A673 (cell line): ENCODE data around the gene GRHPR. TPM values are rescaled to one million over a fixed set of nuclear protein-coding genes. Genes with fewer than 3 reads are reported as not detected.

Experiments used
- Bru-seq: library from RNA; stranded (reverse); fragments of 400-500 nt; gene quantifications from one replicate; lab custom pipeline; 2021; lab: Mats Ljungman, UMichigan
- BruChase-seq, 2 experiments: library from RNA; stranded (reverse); fragments of 400-500 nt; gene quantifications; one replicate each; lab custom pipeline; 2021; lab: Mats Ljungman, UMichigan
- BruUV-seq: library from RNA; stranded (reverse); fragments of 400-500 nt; replicated peaks from 2 replicates; lab custom pipeline; 2021; lab: Mats Ljungman, UMichigan
- CTCF ChIA-PET: fragments of 300-600 bp; sonication (Branson Sonifier 250); formaldehyde crosslinking; loops from one replicate; lab custom pipeline; 2022; ENCODE audit warnings: antibody characterized with exemption; lab: Charles Lee
- POLR2A ChIA-PET: fragments of 300-600 bp; sonication (Branson Sonifier 250); formaldehyde crosslinking; loops from one replicate; lab custom pipeline; 2022; ENCODE audit warnings: antibody characterized with exemption; ENCODE audit not compliant: low non-redundant PET; lab: Charles Lee
- DNase-seq: peaks from one replicate; pipeline ENCODE4 v3.0.0-alpha.2; 2015; ENCODE audit warnings: low spot score
- H3K27ac ChIP-seq: fragments of 200-600 bp; sonication (generic); 2 replicates; pipeline ENCODE4 v1.5.1; 2016; ENCODE audit warnings: mixed run types, low read depth, mild to moderate bottlenecking, mixed read lengths, antibody characterized with exemption, low read length; ENCODE audit not compliant: poor library complexity, severe bottlenecking
- H3K27me3 ChIP-seq: fragments of 200-600 bp; sonication (generic); replicated peaks from 2 replicates; pipeline ENCODE4 v1.6.1; 2017; ENCODE audit warnings: mixed run types, low read depth, mild to moderate bottlenecking, mixed read lengths, antibody characterized with exemption, low read length; ENCODE audit not compliant: insufficient read depth, poor library complexity
- H3K36me3 ChIP-seq: fragments of 200-600 bp; sonication (generic); 2 replicates; pipeline ENCODE4 v1.6.1; 2016; ENCODE audit warnings: mixed run types, mild to moderate bottlenecking, mixed read lengths, antibody characterized with exemption, low read length; ENCODE audit not compliant: insufficient read depth, poor library complexity, severe bottlenecking
- H3K4me1 ChIP-seq: fragments of 200-600 bp; sonication (generic); 2 replicates; pipeline ENCODE4 v1.6.1; 2017; ENCODE audit warnings: mixed run types, mild to moderate bottlenecking, mixed read lengths, antibody characterized with exemption, low read length; ENCODE audit not compliant: insufficient read depth, poor library complexity, severe bottlenecking
- H3K4me3 ChIP-seq: fragments of 200-600 bp; sonication (generic); 2 replicates; pipeline ENCODE4 v1.5.1; 2016; ENCODE audit warnings: low read depth, mixed run types, mild to moderate bottlenecking, mixed read lengths, low read length; ENCODE audit not compliant: poor library complexity, severe bottlenecking
- H3K9me3 ChIP-seq: fragments of 200-600 bp; sonication (generic); 2 replicates; pipeline ENCODE4 v1.6.1; 2016; ENCODE audit warnings: mixed run types, low read depth, mild to moderate bottlenecking, mixed read lengths, antibody characterized with exemption, low read length; ENCODE audit not compliant: poor library complexity, severe bottlenecking
- EZH2 ChIP-seq: fragments of 200-600 bp; sonication (generic); IDR thresholded peaks from 2 replicates; pipeline ENCODE4 v1.6.1; 2017; ENCODE audit warnings: borderline replicate concordance, low read depth, mild to moderate bottlenecking, mixed read lengths, antibody characterized with exemption, low read length; ENCODE audit not compliant: poor library complexity, severe bottlenecking
- intact Hi-C: fragments of 100-400 bp; cut with micrococcal nuclease; formaldehyde crosslinking; loops from one replicate; pipeline ENCODE4 v1.10.0; 2022; ENCODE audit not compliant: unreplicated experiment
- long read RNA-seq: library from polyadenylated mRNA; stranded (forward); transcript quantifications from one replicate; pipeline ENCODE4 v2.0.0, GENCODE V29; 2022
- total RNA-seq: library from RNA; stranded (reverse); gene quantifications from 2 replicates; pipeline ENCODE4 v1.2.3, GENCODE V29; 2021
- TF ChIP-seq, protein P1 (sequence below): fragments of 300-800, 200-600 bp; sonication (generic); conservative IDR thresholded peaks from 2 replicates; pipeline ENCODE4 v1.5.1; 2017; ENCODE audit warnings: low read depth, mild to moderate bottlenecking, antibody characterized with exemption, low read length, moderate library complexity, mixed read lengths

The GRHPR gene
- total RNA-seq (102 and 118 TPM in 2 replicates), Bru-seq, nascent RNA (percentile 80 among the genes with signal in this experiment), BruChase-seq, experiment 1, labeled RNA remaining after a 2-hour chase (percentile 83 among the genes with signal in this experiment), BruChase-seq, experiment 2, labeled RNA remaining after a 6-hour chase (percentile 78 among the genes with signal in this experiment)
- long read RNA-seq, transcript GRHPR-201 (9 exons, 1,280 nt): major isoform, 62 of 194 reads
- long read RNA-seq, transcript GRHPR-203 (9 exons, 1,080 nt): minor isoform, 21 of 194 reads
- long read RNA-seq, partial matches to known transcripts: 6 of 194 reads
- long read RNA-seq, other reads (novel, unspliced or antisense): 101 of 194 reads

DNA sequence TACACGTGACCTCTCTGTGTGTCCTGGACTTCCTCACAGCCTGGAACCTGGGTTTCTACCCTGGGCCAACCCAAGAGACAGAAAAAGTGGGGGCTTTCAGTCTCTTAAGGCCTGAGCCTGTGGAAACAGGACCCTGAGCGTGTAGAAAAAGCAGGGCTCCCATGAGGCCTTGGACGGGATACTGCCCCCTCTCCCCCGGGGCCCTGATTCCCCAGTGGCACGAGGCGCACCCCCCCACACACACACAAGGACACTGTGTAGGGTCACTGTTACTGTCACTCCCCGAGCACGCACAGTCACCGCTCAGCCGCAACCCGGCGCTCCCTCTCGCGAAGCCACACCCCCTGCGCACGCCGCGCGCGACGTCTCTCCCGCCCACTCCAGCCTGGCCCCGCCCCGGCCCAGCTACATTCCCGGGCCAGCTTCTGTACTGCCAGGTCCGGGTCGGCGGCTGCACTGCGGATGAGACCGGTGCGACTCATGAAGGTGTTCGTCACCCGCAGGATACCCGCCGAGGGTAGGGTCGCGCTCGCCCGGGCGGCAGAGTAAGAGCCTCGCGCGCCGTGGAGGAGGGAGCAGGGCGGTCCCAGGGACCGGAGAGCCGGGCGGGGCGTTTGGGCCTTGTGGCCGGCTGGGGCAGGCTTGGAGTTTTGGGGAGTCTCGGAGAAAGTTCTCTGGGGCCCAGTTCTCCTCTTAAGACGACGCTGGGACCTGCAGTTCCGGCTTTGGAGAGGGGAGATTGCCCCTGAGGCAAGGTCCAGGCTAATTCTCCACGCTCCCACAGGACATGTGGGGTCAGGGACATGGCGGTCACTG, at the start of gene GRHPR:
TSS of gene GRHPR (plus strand) at position 408 of the 816 bp plus-strand sequence. CDS start at position 463, 55 bp downstream.
- Histone ChIP-seq H3K36me3 (peaks cover 21% of the 10 kb centered on the region), H3K4me3 (peak within 1 kb of the TSS; percentile 93), H3K27ac (peak within 1 kb of the TSS; percentile 88), H3K4me1 (peaks cover 26% of the 10 kb centered on the region), H3K27me3 (no peaks in the 10 kb centered on the region), H3K9me3 (no peaks in the 10 kb centered on the region)
- no peak for TF ChIP-seq EZH2
- TF ChIP-seq, protein P1, sequence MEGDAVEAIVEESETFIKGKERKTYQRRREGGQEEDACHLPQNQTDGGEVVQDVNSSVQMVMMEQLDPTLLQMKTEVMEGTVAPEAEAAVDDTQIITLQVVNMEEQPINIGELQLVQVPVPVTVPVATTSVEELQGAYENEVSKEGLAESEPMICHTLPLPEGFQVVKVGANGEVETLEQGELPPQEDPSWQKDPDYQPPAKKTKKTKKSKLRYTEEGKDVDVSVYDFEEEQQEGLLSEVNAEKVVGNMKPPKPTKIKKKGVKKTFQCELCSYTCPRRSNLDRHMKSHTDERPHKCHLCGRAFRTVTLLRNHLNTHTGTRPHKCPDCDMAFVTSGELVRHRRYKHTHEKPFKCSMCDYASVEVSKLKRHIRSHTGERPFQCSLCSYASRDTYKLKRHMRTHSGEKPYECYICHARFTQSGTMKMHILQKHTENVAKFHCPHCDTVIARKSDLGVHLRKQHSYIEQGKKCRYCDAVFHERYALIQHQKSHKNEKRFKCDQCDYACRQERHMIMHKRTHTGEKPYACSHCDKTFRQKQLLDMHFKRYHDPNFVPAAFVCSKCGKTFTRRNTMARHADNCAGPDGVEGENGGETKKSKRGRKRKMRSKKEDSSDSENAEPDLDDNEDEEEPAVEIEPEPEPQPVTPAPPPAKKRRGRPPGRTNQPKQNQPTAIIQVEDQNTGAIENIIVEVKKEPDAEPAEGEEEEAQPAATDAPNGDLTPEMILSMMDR: no peak
- BruUV-seq: TSS peak; percentile 74
- ChIA-PET POLR2A (no interaction called here), CTCF (interaction anchor here (0.6 kb wide), 1 partner anchor 44 kb away, joined by 3 read pairs; no protein-coding TSS in a partner anchor)
- DNase-seq: peak; percentile 89
- intact Hi-C loops: no loop called here

DNA sequence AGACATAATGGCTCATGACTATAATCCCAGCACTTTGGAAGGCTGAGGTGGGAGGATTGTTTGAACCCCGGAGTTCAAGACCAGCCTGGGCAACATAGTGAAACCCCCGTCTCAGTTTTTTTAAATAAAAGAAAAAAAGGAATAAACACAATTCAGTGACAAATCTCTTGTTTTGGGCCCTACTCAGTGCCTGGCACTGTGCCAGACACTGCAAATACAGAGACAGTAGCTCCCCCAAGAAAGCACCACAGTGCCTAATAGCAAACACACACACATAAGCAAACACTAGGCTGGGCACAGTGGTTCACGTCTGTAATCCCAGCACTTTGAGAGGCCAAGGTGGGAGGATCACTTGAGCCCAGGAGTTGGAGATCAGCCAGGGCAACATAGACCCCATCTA, 49.7 kb upstream of the GRHPR start:
- Histone ChIP-seq H3K4me3 (no peak overlapping the region), H3K27ac (no peak overlapping the region), H3K4me1 (no peaks in the 10 kb centered on the region), H3K36me3 (no peaks in the 10 kb centered on the region), H3K9me3 (no peaks in the 10 kb centered on the region), H3K27me3 (no peaks in the 10 kb centered on the region)
- DNase-seq: no peak
- POLR2A ChIA-PET: no interaction called here
- TF ChIP-seq, protein P1: no peak
- TF ChIP-seq EZH2: no peak
- BruUV-seq: no TSS peak
- CTCF ChIA-PET: no interaction called here
- intact Hi-C loops: no loop called here

DNA sequence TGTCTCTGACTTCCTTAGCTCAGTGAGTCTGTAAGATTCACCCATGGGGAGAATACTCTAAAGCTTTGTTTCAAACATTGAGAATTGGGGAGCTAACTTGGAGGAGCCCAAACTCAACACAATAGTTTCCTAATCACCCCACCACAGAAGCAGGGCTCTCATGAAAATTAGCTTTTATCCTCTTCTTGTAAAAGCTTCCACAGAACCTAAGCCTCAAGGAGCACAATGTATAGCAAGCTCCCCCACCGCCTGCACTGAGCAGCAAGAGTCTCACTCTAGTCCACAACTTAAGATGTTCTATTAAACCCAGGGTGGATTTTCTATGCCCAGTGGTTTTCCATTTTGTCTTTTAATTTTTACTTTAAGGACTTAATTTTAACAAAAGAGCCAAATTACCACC, 48.9 kb upstream of the GRHPR start:
- BruUV-seq: no TSS peak
- ChIA-PET POLR2A (no interaction called here), CTCF (no interaction called here)
- H3K4me3 ChIP-seq: no peak overlapping the region
- intact Hi-C loops: no loop called here
- H3K27me3 ChIP-seq: no peaks in the 10 kb centered on the region
- H3K27ac ChIP-seq: no peak overlapping the region
- no peak for DNase-seq
- H3K4me1 ChIP-seq: no peaks in the 10 kb centered on the region
- no peaks in the 10 kb centered on the region for H3K36me3 ChIP-seq
- TF ChIP-seq, protein P1: no peak
- no peak for TF ChIP-seq EZH2
- H3K9me3 ChIP-seq: no peaks in the 10 kb centered on the region
